K562 (cell line): Measurements from ENCODE around the gene DOK4. TPM values are rescaled to one million over a fixed set of nuclear protein-coding genes. Genes with fewer than 3 reads are reported as not detected.

ENCODE experiments used
- ATAC-seq: fragments of 200-7000 bp; cut with Tn5 transposase; 3 replicates; pipeline ENCODE4 v1.9.1; 2020; ENCODE audit warnings: moderate library complexity
- BruUV-seq: library from RNA; stranded (reverse); fragments of 400-500 nt; replicated peaks from 2 replicates; lab custom pipeline; 2021; lab: Mats Ljungman, UMichigan
- CTCF ChIA-PET: fragments of 300-600 bp; formaldehyde crosslinking; extraction: SDS; loops from one replicate; lab custom pipeline; 2021; ENCODE audit warnings: low intra/inter-chr PET ratio; lab: Yijun Ruan, JAX
- POLR2A ChIA-PET: fragments of 300-600, 350-650 bp; sonication (Branson Sonifier 250); formaldehyde crosslinking; extraction: SDS; loops from one replicate; lab custom pipeline; 2021; ENCODE audit warnings: antibody characterized with exemption, inconsistent platforms; lab: Yijun Ruan, JAX
- DNase-seq, 4 experiments: peaks; one replicate each; pipeline versions ENCODE4 v3.0.0 to v3.0.0-alpha.2; 2011 to 2018; ENCODE audit warnings: low spot score in 3 of 4, mixed read lengths in 3 of 4; ENCODE audit errors: extremely low read depth in 1 of 4
- FAIRE-seq: peaks from 2 replicates; lab custom pipeline; 2011; peaks lifted over from hg19 to GRCh38; lab: Jason Lieb, UNC
- H2AFZ ChIP-seq: 2 replicates; pipeline ENCODE4 v1.6.0; 2011; ENCODE audit warnings: low read depth, low read length, control low read depth, inconsistent platforms
- H3K27ac ChIP-seq: fragments of 200-600 bp; 3 replicates; pipeline ENCODE4 v1.8.0; 2011; ENCODE audit warnings: low read depth, mild to moderate bottlenecking, control low read depth, inconsistent platforms, low read length, moderate library complexity, mixed read lengths; ENCODE audit errors: extremely low read depth
- H3K27me3 ChIP-seq, 2 experiments: fragments of 300-600 bp in 1 of 2; 2 replicates in 1 of 2; 3 replicates in 1 of 2; pipeline versions ENCODE4 v1.6.0 to v1.8.0; 2011; ENCODE audit warnings: inconsistent platforms in 2 of 2, low read length in 2 of 2, mild to moderate bottlenecking in 1 of 2, mixed read lengths in 1 of 2, moderate library complexity in 1 of 2; ENCODE audit not compliant: control insufficient read depth in 2 of 2, insufficient read depth in 2 of 2
- H3K36me3 ChIP-seq: fragments of 300-600 bp; 3 replicates; pipeline ENCODE4 v1.8.0; 2011; ENCODE audit warnings: mild to moderate bottlenecking, low read length, inconsistent platforms; ENCODE audit not compliant: control insufficient read depth, insufficient read depth
- H3K4me1 ChIP-seq, 2 experiments: fragments of 200-600 bp in 1 of 2; replicated peaks in 1 of 2; 2 replicates in 1 of 2; 3 replicates in 1 of 2; pipeline versions ENCODE4 v1.5.1 to v1.8.0; 2011; ENCODE audit warnings: inconsistent platforms in 2 of 2, low read length in 2 of 2, mild to moderate bottlenecking in 1 of 2, mixed read lengths in 1 of 2, moderate library complexity in 1 of 2; ENCODE audit not compliant: control insufficient read depth in 2 of 2, insufficient read depth in 2 of 2
- H3K4me2 ChIP-seq: 2 replicates; pipeline ENCODE4 v1.6.1; 2011; ENCODE audit warnings: low read length, control low read depth, inconsistent platforms, mixed read lengths; ENCODE audit not compliant: insufficient read depth
- H3K4me3 ChIP-seq: fragments of 200-600 bp; sonication (generic), shearing (Covaris generic); 2 replicates; pipeline ENCODE4 v1.5.1; 2016; ENCODE audit warnings: control low read depth, inconsistent platforms
- H3K79me2 ChIP-seq: fragments of 200-600 bp; 3 replicates; pipeline ENCODE4 v1.8.0; 2011; ENCODE audit warnings: low read length, inconsistent platforms; ENCODE audit not compliant: control insufficient read depth, insufficient read depth
- H3K9ac ChIP-seq, 2 experiments: 2 replicates each; pipeline versions ENCODE4 v1.6.0 to v1.6.1; 2011; ENCODE audit warnings: low read depth in 2 of 2, low read length in 2 of 2, control low read depth in 1 of 2, inconsistent platforms in 1 of 2, mild to moderate bottlenecking in 1 of 2, mixed read lengths in 1 of 2; ENCODE audit not compliant: insufficient read depth in 1 of 2
- H3K9me1 ChIP-seq: one replicate; pipeline ENCODE4 v1.6.0; 2011; ENCODE audit warnings: inconsistent platforms, mild to moderate bottlenecking, low read length, moderate library complexity; ENCODE audit not compliant: control insufficient read depth, insufficient read depth
- H3K9me3 ChIP-seq: replicated peaks from 2 replicates; pipeline ENCODE4 v1.5.1; 2011; ENCODE audit warnings: low read depth, low read length, inconsistent platforms; ENCODE audit not compliant: control insufficient read depth, insufficient read depth
- H4K20me1 ChIP-seq: replicated peaks from 2 replicates; pipeline ENCODE4 v1.6.1; 2011; ENCODE audit warnings: low read length, inconsistent platforms, mixed read lengths; ENCODE audit not compliant: control insufficient read depth, insufficient read depth
- BRD4 ChIP-seq: fragments of 200-600 bp; sonication (generic); IDR thresholded peaks from 2 replicates; pipeline ENCODE4 v1.6.1; 2017; ENCODE audit warnings: inconsistent platforms
- CEBPB ChIP-seq: fragments of 450-650 bp; IDR thresholded peaks from 2 replicates; pipeline ENCODE4 v1.6.1; 2016; ENCODE audit warnings: missing genetic modification characterization, missing compliant biosample characterization
- EP300 ChIP-seq: IDR thresholded peaks from 2 replicates; pipeline ENCODE4 v1.6.1; 2012; ENCODE audit warnings: low read length, improper control_type of control experiment
- SIN3B ChIP-seq: fragments of 450-650 bp; IDR thresholded peaks from 2 replicates; pipeline ENCODE4 v1.6.1; 2017; ENCODE audit warnings: low read depth, mild to moderate bottlenecking, moderate library complexity
- WGBS: fragments of 100-300 bp; shearing (Covaris generic); methylation state at CpG from one replicate; pipeline ENCODE4 v1.1.6; 2016; ENCODE audit warnings: low coverage, mixed read lengths; ENCODE audit not compliant: insufficient coverage; ENCODE audit errors: missing lambda C conversion rate; 5-methylcytosine and 5-hydroxymethylcytosine counted together
- in situ Hi-C: fragments of 300-500 bp; cut with MboI; formaldehyde crosslinking; loops from 4 replicates; pipeline ENCODE4 v1.15.0; 2018; ENCODE audit warnings: inconsistent platforms, mixed read lengths
- intact Hi-C: fragments of 100-400 bp; cut with micrococcal nuclease; formaldehyde crosslinking; loops from 2 replicates; pipeline ENCODE4 v1.14.2; 2022
- polyA plus RNA-seq, 8 experiments: library from polyadenylated mRNA; depleted of rRNA in 4 of 8; stranded (reverse) in 5 of 8; unstranded in 3 of 8; fragments of >200 nt; fragmentation: Nextera tagmentation in 2 of 8; fragmentation: Illumina TruSeq in 1 of 8; extraction: Ambion mirVana in 2 of 8; extraction: Trizol in 1 of 8; gene quantifications; 2 replicates each; pipeline versions ENCODE4 v1.2.1 to v1.2.3, GENCODE V29; 2011 to 2014; ENCODE audit warnings: inconsistent platforms in 1 of 8, missing spikeins in 1 of 8
- total RNA-seq, 7 experiments: library from RNA; depleted of rRNA in 6 of 7; stranded (reverse); fragments of >200 nt in 6 of 7; fragmentation: Illumina TruSeq in 2 of 7; extraction: Trizol in 2 of 7; gene quantifications; 2 replicates each; pipeline versions ENCODE4 v1.2.1 to v1.2.3, GENCODE V29; 2011 to 2021; ENCODE audit warnings: low replicate concordance in 1 of 7
- TF ChIP-seq, protein P1 (sequence below): fragments of 200-800 bp; sonication (Bioruptor generic); IDR thresholded peaks from 2 replicates; pipeline ENCODE4 v1.6.1; 2016; ENCODE audit warnings: missing genetic modification characterization, missing compliant biosample characterization
- TF ChIP-seq, protein P2 (sequence below), 3 experiments: IDR thresholded peaks in 2 of 3; conservative IDR thresholded peaks in 1 of 3; 2 replicates each; pipeline ENCODE4 v1.5.1; 2011 to 2012; ENCODE audit warnings: low read length in 3 of 3, mild to moderate bottlenecking in 3 of 3, control low read depth in 2 of 3, improper control_type of control experiment in 1 of 3, inconsistent platforms in 1 of 3, low read depth in 1 of 3, mixed read lengths in 1 of 3, moderate library complexity in 1 of 3; ENCODE audit not compliant: insufficient read depth in 2 of 3

DOK4 gene
- total and polyA plus RNA-seq, 9 of the 15 experiments (the other 6 are each of a cell fraction or from before 2014, with no cell fraction given), result 0.10 to 14.4 (median 8.3) TPM

DNA sequence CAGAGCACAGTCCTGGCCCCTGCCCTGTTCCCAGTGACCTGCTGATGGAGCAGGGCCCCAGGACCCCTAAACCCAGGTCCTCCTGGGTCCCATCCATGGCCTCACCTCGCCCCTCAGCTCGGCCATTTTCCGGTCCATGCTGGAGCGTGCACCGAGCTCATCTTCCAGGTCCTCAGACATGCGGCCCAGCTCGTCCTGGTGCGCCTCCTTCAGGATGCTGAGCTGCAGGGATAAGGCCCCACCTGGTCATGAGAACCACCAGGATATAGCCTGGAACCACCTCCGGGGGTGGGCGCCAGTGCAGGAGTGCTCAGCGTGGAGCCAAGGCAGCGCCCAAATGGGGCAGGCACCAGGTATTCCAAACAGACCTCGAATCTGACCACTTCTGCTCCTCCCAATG is 32.2 kb upstream of the DOK4 start:
- Histone ChIP-seq H3K27me3 (no peaks in the 10 kb centered on the region), H3K4me3 (no peak overlapping the region), H2AFZ (no peak overlapping the region), H3K4me1 (peaks cover 0 to 15% of the 10 kb centered on the region in 2 experiments; a peak in 2 of 5 replicates), H3K9ac (no peak overlapping the region), H3K9me1 (peaks cover 2% of the 10 kb centered on the region), H3K4me2 (no peak overlapping the region), H3K9me3 (no peaks in the 10 kb centered on the region), H3K36me3 (no peaks in the 10 kb centered on the region), H4K20me1 (no peaks in the 10 kb centered on the region), H3K27ac (no peak overlapping the region), H3K79me2 (no peaks in the 10 kb centered on the region)
- CTCF ChIA-PET, result interaction anchor here (1.9 to 3.3 kb wide), 4 partner anchors 42 to 217 kb away, joined by 6 to 44 read pairs (median 24); partner anchors contain the start of gene POLR2C
- intact Hi-C loops, result loop anchor here (10.0 kb wide), 1 partner anchor 434 kb away; no protein-coding TSS in a partner anchor
- in situ Hi-C loops, result loop anchor here (5.0 kb wide), 3 partner anchors 41 to 216 kb away; no protein-coding TSS in a partner anchor
- BruUV-seq, result no TSS peak
- POLR2A ChIA-PET, result interaction anchor here (1.1 to 1.6 kb wide), 3 partner anchors 7 to 31 kb away, joined by 3 to 6 read pairs (median 4); no protein-coding TSS in a partner anchor
- DNase-seq (no peak), ATAC-seq (peak; percentile 24; the same call in 1 of the 3 replicates), FAIRE-seq (no peak)
- TF ChIP-seq BRD4, result no peak
- no peak for TF ChIP-seq CEBPB (tag)
- TF ChIP-seq, protein P1, sequence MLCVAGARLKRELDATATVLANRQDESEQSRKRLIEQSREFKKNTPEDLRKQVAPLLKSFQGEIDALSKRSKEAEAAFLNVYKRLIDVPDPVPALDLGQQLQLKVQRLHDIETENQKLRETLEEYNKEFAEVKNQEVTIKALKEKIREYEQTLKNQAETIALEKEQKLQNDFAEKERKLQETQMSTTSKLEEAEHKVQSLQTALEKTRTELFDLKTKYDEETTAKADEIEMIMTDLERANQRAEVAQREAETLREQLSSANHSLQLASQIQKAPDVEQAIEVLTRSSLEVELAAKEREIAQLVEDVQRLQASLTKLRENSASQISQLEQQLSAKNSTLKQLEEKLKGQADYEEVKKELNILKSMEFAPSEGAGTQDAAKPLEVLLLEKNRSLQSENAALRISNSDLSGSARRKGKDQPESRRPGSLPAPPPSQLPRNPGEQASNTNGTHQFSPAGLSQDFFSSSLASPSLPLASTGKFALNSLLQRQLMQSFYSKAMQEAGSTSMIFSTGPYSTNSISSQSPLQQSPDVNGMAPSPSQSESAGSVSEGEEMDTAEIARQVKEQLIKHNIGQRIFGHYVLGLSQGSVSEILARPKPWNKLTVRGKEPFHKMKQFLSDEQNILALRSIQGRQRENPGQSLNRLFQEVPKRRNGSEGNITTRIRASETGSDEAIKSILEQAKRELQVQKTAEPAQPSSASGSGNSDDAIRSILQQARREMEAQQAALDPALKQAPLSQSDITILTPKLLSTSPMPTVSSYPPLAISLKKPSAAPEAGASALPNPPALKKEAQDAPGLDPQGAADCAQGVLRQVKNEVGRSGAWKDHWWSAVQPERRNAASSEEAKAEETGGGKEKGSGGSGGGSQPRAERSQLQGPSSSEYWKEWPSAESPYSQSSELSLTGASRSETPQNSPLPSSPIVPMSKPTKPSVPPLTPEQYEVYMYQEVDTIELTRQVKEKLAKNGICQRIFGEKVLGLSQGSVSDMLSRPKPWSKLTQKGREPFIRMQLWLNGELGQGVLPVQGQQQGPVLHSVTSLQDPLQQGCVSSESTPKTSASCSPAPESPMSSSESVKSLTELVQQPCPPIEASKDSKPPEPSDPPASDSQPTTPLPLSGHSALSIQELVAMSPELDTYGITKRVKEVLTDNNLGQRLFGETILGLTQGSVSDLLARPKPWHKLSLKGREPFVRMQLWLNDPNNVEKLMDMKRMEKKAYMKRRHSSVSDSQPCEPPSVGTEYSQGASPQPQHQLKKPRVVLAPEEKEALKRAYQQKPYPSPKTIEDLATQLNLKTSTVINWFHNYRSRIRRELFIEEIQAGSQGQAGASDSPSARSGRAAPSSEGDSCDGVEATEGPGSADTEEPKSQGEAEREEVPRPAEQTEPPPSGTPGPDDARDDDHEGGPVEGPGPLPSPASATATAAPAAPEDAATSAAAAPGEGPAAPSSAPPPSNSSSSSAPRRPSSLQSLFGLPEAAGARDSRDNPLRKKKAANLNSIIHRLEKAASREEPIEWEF, result no peak
- TF ChIP-seq EP300, result no peak
- TF ChIP-seq, protein P2, sequence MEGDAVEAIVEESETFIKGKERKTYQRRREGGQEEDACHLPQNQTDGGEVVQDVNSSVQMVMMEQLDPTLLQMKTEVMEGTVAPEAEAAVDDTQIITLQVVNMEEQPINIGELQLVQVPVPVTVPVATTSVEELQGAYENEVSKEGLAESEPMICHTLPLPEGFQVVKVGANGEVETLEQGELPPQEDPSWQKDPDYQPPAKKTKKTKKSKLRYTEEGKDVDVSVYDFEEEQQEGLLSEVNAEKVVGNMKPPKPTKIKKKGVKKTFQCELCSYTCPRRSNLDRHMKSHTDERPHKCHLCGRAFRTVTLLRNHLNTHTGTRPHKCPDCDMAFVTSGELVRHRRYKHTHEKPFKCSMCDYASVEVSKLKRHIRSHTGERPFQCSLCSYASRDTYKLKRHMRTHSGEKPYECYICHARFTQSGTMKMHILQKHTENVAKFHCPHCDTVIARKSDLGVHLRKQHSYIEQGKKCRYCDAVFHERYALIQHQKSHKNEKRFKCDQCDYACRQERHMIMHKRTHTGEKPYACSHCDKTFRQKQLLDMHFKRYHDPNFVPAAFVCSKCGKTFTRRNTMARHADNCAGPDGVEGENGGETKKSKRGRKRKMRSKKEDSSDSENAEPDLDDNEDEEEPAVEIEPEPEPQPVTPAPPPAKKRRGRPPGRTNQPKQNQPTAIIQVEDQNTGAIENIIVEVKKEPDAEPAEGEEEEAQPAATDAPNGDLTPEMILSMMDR (IDR thresholded peaks at IDR 0.05 in 2 of 3, conservative IDR thresholded peaks at IDR 0.05 in 1 of 3; ENCODE audit: insufficient read depth in 2 of 3, low read depth in 1 of 3, low read length in 3 of 3), result 0 out of 6 replicates have a peak, but pooled peaks of 1 of the 3 experiments have one; percentile 6
- no peak for TF ChIP-seq SIN3B
- WGBS, result 47% methylated on average over 8 of the region's 13 CpGs
